ENCODE data around the gene TGOLN2. TPM values are rescaled to one million over a fixed set of nuclear protein-coding genes. Genes with fewer than 3 reads are reported as not detected.
"Not testable (repeated sequence)": the region's sequence is repeated elsewhere in the genome, so short reads cannot be mapped to it uniquely, and the experiment has no call there.

TGOLN2 gene
- polyA plus RNA-seq, 1 donor from 2014 or later = 86.7 TPM

DNA sequence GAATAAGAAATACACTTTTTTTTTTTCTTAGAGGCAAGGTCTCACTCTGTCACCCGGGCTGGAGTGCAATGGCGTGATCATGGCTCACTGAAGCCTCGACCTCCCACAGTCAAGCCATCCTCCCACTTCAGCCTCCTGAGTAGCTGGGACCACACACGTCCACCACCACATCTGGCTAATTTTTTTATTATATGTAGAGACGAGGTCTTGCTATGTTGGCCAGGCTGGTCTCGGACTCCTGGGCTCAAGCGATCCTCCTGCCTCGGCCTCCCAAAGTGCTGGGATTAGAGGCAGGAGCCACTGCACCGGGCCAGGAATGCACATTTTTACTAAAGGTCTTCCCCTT, 2.4 kb downstream of the TGOLN2 start:
- H3K4me3 Mint-ChIP-seq = peak overlapping the region; percentile 93 to 99 (median 98)
- no peaks in the 10 kb centered on the region for H3K9me3 Mint-ChIP-seq
- peaks cover 41 to 51% (median 42%) of the 10 kb centered on the region in 3 donors for H3K4me1 Mint-ChIP-seq
- peak overlapping the region; percentile 67 to 99 (median 95) for H3K27ac Mint-ChIP-seq
- H3K27me3 Mint-ChIP-seq = no peaks in the 10 kb centered on the region
- H3K36me3 Mint-ChIP-seq = peaks cover 9% of the 10 kb centered on the region

DNA sequence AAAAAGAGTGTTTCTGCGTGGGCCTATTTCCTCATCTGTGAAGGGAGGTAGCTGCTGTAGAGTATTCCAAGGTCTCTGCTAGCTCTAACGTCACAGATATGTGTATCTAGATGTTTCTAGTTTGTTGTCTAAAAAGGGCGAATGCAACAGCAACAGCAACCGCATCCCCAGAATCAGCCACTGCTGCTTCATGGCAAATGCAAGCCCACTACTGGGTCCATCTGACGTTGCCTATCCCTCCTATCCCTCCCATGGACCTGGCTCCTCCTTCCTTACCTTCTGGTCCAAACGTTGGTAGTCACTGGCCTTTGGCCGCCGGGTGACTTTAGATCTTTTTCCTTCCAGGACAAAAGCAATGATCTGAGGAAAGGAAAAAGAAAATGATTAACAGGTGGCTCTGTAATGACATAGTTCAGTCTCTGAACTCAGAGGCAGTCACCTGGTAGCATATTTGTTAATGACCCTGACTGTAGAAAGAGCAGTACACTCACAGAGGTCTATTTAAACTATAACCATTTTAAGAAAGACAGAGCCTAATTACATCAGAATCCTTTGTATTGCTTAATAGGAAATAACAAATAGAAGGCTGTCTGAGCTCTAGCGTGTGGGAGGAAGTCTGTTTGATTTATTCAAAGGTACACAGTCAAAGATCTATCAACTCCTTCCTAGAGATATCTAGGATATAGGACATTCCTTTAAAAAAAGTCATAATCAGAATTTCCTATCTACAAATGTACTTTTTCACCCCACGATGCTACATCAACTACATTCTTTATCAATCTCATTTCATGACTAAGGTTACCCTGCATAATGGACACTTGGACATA, 2.9 kb downstream of the TGOLN2 start:
- Mint-ChIP-seq H3K27ac (peak overlapping the region; percentile 67 to 99 (median 95)), H3K36me3 (peaks cover 9% of the 10 kb centered on the region), H3K4me1 (peaks cover 44 to 52% (median 47%) of the 10 kb centered on the region in 3 donors), H3K9me3 (no peaks in the 10 kb centered on the region), H3K27me3 (no peaks in the 10 kb centered on the region), H3K4me3 (peak overlapping the region; percentile 93 to 99 (median 98))

DNA sequence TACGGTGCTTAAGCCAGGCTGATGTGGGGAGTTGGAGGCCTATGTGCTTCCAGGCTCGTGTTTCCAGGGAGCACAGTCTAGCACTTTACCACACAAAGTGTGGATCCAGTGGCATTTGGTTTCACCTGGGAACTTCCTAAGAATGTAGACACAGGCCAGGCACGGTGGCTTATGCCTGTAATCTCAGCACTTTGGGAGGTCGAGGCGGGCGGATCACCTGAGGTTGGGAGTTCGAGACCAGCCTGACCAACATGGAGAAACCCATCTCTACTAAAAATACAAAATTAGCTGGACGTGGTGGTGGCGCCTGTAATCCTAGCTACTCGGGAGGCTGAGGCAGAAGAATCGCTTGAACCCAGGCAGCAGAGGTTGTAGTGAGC, 3.8 kb downstream of the TGOLN2 start:
- H3K4me3 Mint-ChIP-seq = peak overlapping the region; percentile 21 to 93 (median 54)
- H3K36me3 Mint-ChIP-seq, H3K9me3 Mint-ChIP-seq, H3K27me3 Mint-ChIP-seq: not testable (repeated sequence)
- H3K27ac Mint-ChIP-seq = peak overlapping the region in 1 of 3 donors; percentile 1
- peaks cover 46 to 54% (median 47%) of the 10 kb centered on the region in 3 donors for H3K4me1 Mint-ChIP-seq

DNA sequence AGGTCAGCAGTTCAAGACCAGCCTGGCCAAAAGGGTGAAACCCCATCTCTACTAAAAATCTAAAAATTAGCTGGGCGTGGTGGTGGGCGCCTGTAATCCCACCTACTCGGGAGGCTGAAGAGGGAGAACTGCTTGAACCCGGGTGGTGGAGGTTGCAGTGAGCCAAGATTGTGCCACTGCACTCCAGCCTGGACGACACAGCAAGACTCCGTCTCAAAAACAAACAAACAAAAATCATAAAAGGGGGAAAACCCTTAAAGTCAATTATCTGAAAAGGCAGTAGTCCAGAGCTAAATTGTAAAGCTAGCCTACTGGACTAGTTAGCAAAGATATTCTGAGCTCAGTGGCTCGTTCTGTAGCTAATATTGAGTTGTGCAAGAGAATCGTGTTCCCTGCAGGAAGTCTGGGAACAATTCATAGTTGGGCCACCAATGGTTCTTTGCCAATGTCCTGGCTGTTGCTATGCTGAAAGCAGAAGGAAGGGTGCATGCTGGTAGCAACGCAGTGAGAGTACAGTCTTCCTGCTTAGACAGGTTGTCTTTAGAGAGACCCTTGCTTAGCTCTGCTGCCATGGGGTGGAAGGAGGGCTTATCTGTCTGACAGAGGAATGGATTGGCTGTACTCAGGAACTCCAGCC, 4.3 kb downstream of the TGOLN2 start:
- Mint-ChIP-seq H3K27ac (peak overlapping the region in 1 of 3 donors; percentile 1), H3K9me3 (no peaks in the 10 kb centered on the region), H3K27me3 (peaks cover 1% of the 10 kb centered on the region), H3K36me3 (peaks cover 9% of the 10 kb centered on the region), H3K4me1 (peaks cover 47 to 56% (median 49%) of the 10 kb centered on the region in 3 donors), H3K4me3 (peak overlapping the region; percentile 12 to 93 (median 37))

DNA sequence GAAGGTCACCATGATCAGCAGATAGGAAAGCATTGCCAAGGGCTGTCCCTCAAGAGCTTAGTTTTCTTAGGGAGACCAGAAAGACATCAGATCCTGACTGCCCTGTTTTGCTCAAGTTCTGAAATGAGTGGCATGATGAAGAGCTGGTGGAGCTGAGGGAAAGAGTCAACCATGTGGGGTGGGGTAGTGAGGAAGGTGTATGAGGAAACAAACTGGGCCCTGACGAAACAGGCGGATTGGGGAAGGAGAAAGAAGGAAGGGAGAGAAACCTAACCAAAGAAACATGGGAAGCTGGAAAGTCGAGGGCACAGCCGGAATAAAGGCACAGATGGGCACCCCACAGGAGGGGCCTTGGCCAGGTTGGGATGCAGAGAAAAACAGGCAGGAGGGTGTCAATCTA, 8.0 kb downstream of the TGOLN2 start:
- Mint-ChIP-seq H3K36me3 (peaks cover 1% of the 10 kb centered on the region), H3K27ac (peak overlapping the region in 2 of 3 donors; percentile 25 to 89), H3K27me3 (peaks cover 1% of the 10 kb centered on the region), H3K9me3 (no peaks in the 10 kb centered on the region), H3K4me3 (peak overlapping the region in 1 of 4 donors; percentile 48), H3K4me1 (peaks cover 35 to 51% (median 38%) of the 10 kb centered on the region in 3 donors)

DNA sequence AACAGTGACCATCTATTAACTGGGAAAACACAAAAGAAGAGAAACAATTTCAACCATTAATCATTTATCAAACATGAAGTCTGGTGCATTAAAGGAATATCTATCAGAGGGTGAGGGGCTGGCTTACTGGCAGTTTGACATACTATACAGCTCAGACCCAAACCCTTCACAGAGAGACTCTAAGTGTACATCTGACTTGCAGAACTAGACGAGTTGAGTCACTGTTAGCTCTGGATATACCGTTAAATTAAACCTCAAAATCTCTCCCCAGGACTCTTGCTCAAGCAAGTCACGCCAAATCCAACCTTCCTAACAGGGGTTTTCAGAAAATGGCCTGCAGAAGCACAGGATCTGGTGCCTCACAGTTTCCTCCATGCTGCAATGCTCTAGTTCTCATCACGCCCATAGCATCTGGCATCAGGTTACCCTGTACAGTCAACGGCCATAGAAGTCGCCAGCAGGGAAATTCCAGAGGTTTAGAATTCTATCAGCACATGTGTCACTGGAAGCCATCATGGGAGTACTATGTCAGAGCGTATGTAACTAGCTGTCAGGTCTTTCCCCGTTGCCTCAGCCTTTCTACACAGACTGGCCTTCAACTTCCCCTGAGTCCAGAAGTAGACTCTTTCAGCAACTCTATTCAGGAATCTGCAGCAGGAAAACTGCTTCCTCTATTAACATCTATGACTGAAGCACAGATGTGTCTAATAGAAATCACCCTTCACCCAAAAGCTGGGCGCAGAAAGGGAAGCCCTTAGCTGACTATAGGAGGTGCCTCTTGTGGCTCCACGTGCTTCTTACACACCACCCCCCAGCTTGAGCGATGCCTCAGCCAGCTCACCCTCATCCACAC, 9.3 kb downstream of the TGOLN2 start:
- H3K4me3 Mint-ChIP-seq = peak overlapping the region in 2 of 4 donors; percentile 36 to 69
- peaks cover 29 to 41% (median 34%) of the 10 kb centered on the region in 3 donors for H3K4me1 Mint-ChIP-seq
- H3K27ac Mint-ChIP-seq = peak overlapping the region; percentile 60 to 77 (median 71)
- H3K27me3 Mint-ChIP-seq = peaks cover 1% of the 10 kb centered on the region
- H3K36me3 Mint-ChIP-seq = no peaks in the 10 kb centered on the region
- no peaks in the 10 kb centered on the region for H3K9me3 Mint-ChIP-seq

DNA sequence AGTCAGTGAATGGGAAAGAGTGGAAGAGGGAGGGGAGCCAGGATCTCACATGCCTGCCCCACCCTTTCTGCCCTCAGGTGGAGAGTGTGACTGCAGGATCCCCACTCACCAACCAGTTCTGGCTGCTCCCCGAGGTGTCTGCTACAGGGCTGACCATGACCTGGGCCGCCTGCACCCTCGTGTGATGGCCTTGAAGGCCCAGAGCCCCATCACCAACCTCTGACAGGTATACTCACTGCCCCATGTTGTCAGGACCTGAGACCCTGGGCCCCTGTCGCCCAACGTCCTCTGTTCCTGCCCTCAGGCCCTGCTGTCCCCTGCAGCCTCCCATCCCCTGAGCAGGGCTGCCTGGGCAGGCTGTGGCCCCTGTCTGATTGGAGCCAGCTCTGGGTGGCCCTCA, 11.9 kb downstream of the TGOLN2 start:
- H3K9me3 Mint-ChIP-seq, H3K4me3 Mint-ChIP-seq, H3K36me3 Mint-ChIP-seq, H3K27me3 Mint-ChIP-seq, H3K27ac Mint-ChIP-seq: not testable (repeated sequence)
- H3K4me1 Mint-ChIP-seq = peaks cover 14 to 24% (median 22%) of the 10 kb centered on the region in 3 donors

DNA sequence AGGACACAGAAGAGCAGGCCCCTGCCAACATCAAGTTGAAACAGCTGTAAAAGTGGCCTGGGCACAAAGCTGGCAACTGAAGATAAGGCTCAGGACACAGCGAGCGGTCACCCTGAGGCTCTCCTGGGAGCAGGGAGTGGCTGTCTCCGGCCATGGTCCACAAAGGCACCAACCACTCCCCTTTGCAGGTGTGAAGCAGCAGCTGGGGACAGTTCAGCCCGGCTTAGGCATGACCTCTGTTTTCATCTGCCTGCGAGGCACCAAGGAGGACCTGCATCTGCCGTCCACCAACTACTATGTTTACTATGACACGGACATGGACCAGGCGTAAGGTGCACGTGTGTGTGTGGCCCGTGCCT, 12.9 kb downstream of the TGOLN2 start:
- no peaks in the 10 kb centered on the region for H3K9me3 Mint-ChIP-seq
- H3K27me3 Mint-ChIP-seq = peaks cover 1% of the 10 kb centered on the region
- peaks cover 14 to 26% (median 17%) of the 10 kb centered on the region in 3 donors for H3K4me1 Mint-ChIP-seq
- H3K4me3 Mint-ChIP-seq = no peak overlapping the region
- H3K27ac Mint-ChIP-seq = peak overlapping the region; percentile 10 to 65 (median 23)
- H3K36me3 Mint-ChIP-seq = no peaks in the 10 kb centered on the region

DNA sequence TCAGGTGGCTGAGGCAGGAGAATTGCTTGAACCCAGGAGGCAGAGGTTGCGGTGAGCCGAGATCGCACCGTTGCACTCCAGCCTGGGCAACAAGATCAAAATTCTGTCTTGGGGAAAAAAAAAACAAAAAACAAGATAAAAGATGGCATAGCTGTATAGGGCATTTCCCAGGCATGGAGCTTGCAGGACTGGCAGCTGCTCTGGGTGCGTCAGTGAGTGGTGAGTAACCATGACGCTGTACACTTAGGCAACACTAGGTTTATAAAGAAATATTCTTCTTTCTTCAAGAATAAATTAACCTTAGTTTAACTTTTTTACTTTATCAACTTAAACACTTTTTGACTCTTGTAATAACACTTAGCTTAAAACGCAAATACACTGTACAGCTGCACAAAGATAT, 15.4 kb downstream of the TGOLN2 start:
- Mint-ChIP-seq H3K4me1 (peaks cover 8 to 26% (median 14%) of the 10 kb centered on the region in 3 donors), H3K36me3 (peaks cover 2% of the 10 kb centered on the region), H3K27me3 (peaks cover 1% of the 10 kb centered on the region), H3K27ac (no peak overlapping the region), H3K4me3 (no peak overlapping the region), H3K9me3 (no peaks in the 10 kb centered on the region)

DNA sequence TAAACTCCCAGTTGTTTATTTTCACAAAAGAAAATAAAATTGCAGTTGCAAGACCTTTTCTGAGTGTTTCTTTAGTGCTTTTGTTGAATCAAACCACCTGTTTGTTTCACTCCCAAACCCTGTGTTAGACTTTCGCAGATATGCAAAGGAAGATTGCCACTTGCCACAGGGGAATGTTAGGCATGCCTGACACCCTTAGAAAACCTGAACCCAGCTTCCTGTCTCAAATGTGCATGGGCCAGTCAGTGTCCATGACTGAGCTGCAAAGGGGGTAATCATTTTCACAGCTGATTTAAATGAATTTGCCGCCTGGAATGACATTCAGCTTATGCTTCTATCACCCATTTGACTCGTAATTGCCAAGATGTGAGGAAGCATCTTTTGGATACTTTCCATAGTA, 17.5 kb downstream of the TGOLN2 start:
- Mint-ChIP-seq H3K4me3 (peak overlapping the region in 3 of 4 donors; percentile 12 to 85 (median 49)), H3K27me3 (peaks cover 1% of the 10 kb centered on the region)

DNA sequence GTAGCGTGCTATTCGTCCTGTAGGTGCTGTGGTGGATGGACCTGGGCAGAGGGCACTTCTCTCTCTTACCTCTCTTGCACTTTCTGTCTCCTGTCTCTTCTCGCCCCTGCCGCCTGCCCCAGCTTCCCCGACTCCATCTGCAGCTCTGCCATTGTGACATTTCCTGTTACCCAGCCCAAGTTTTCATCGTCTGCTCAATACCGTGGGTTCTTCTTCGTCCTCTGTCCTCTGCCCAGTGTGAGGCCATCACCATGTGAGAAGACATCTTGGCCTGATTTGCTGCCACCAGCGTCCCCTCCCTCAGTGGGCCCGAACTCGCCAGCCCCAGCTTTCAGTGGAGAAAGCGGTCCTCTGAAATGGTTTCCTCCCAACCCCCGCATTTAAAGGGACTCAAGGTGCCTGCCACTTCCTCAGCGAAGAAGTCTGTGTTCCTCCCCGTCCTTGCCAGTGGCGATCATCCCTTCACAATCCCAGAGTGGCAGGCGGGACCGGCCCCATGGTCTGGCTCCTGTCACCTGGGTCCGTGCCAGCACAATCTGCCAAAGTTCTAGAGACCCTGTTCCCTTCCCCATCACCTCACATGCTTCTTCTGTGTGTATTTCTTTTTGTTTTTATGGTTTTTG, 18.0 kb downstream of the TGOLN2 start:
- Mint-ChIP-seq H3K27me3 (peaks cover 1% of the 10 kb centered on the region), H3K9me3 (no peaks in the 10 kb centered on the region), H3K27ac (peak overlapping the region in 2 of 3 donors; percentile 89 to 90), H3K4me3 (peak overlapping the region in 3 of 4 donors; percentile 49 to 85 (median 72)), H3K4me1 (peaks cover 8 to 22% (median 14%) of the 10 kb centered on the region in 3 donors), H3K36me3 (peaks cover 2% of the 10 kb centered on the region)

More for the DNA sequence above, 17.5 kb downstream of the TGOLN2 start:
- H3K4me1 Mint-ChIP-seq = peaks cover 8 to 22% (median 14%) of the 10 kb centered on the region in 3 donors
- H3K27ac Mint-ChIP-seq = peak overlapping the region in 2 of 3 donors; percentile 89 to 90
- no peaks in the 10 kb centered on the region for H3K9me3 Mint-ChIP-seq
- peaks cover 2% of the 10 kb centered on the region for H3K36me3 Mint-ChIP-seq

DNA sequence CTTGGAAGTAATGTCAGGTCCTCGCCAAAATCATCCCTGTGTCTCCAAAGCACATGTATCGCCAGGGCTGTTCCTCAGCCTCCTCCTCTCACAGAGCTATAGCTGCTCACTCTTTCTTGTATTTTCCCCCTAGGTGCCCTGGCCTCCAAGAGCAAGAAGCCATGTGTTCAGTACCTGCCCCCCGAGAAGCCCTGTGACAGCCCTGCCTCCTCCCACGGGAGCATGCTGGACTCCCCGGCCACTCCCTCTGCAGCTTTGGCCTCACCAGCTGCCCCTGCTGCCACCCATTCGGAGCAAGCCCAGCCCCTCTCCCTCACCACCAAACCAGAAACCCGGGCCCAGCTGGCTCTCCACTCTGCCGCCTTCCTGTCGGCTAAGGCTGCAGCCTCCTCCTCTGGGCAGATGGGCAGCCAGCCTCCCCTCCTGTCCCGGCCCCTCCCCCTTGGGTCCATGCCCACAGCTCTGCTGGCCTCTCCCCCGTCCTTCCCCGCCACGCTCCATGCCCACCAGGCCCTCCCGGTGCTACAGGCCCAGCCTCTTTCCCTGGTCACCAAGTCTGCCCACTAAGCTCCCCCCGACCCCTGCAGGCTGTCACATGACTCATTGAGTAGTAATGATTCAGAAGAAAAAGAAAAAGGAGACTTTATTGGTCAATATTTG, 18.8 kb downstream of the TGOLN2 start:
- no peaks in the 10 kb centered on the region for H3K9me3 Mint-ChIP-seq
- H3K4me1 Mint-ChIP-seq = peaks cover 8 to 22% (median 14%) of the 10 kb centered on the region in 3 donors
- H3K36me3 Mint-ChIP-seq = peaks cover 2% of the 10 kb centered on the region
- H3K27me3 Mint-ChIP-seq = peaks cover 1% of the 10 kb centered on the region
- H3K27ac Mint-ChIP-seq = peak overlapping the region; percentile 9 to 90 (median 89)
- H3K4me3 Mint-ChIP-seq = peak overlapping the region in 3 of 4 donors; percentile 34 to 85 (median 72)

DNA sequence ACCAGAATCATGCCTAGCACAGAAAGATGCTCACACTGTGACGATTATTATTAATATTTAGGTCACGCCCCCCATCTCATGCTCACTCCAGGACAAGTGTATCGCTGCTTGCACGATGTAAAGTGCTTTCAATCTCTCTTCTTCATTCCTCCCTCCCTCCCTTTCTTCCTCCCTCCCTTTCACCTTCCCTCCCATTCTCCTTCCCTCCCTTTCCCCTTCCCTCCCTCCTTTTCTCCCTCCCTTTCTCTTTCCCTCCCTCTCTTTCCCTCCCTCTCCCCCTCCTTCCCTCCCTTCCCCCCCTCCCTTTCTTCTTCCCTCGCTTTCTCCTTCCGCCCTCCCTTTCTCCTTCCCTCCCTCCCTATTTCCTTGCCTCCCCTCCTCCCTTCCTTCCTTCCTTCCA, 19.6 kb downstream of the TGOLN2 start:
- H3K4me3 Mint-ChIP-seq = peak overlapping the region in 1 of 4 donors; percentile 65
- H3K4me1 Mint-ChIP-seq = peaks cover 8 to 22% (median 14%) of the 10 kb centered on the region in 3 donors

DNA sequence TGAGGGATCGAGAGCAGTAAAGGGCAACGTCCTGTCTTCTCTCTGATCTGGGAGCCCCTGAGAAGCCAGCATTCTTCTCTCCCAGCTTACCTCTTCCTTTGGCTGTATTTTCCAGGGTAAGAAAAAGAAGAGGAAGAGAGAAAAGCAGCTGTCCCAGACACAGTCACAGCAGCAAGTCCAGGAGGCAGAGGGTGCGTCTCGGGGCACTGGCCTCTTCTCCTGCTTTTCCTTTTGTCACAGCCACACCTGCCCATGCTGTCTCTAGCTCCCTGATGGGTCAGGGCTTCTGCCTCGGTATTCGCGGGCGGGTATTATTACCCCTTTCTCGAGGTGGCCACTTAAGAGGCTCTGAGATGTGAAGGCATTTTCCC, 20.3 kb downstream of the TGOLN2 start:
- Mint-ChIP-seq H3K4me3 (peak overlapping the region in 1 of 4 donors; percentile 78), H3K36me3 (peaks cover 2% of the 10 kb centered on the region), H3K27ac (peak overlapping the region in 2 of 3 donors; percentile 55 to 74), H3K4me1 (peaks cover 8 to 22% (median 14%) of the 10 kb centered on the region in 3 donors), H3K27me3 (peaks cover 6% of the 10 kb centered on the region), H3K9me3 (no peaks in the 10 kb centered on the region)

More for the DNA sequence above, 19.6 kb downstream of the TGOLN2 start:
- Mint-ChIP-seq H3K27me3 (peaks cover 3% of the 10 kb centered on the region), H3K36me3 (peaks cover 2% of the 10 kb centered on the region), H3K9me3 (no peaks in the 10 kb centered on the region), H3K27ac (peak overlapping the region in 1 of 3 donors; percentile 89)

Measured in IgD-negative memory B cell (primary cell).